ENCODE measurements around the gene C5AR2.

- no peak for TF ChIP-seq CTCF (conservative IDR thresholded peaks at IDR 0.05)
- TF ChIP-seq EZH2 (IDR thresholded peaks at IDR 0.05; ENCODE audit: low read depth): no peak
Observed at GRCh38 chr19:47377208-47377701, 45.3 kb downstream of the C5AR2 start.
